AG04450 (cell line): Measurements from ENCODE around the gene RIPOR2. TPM values are rescaled to one million over a fixed set of nuclear protein-coding genes. Genes with fewer than 3 reads are reported as not detected.

ENCODE experiments used
- CTCF ChIA-PET: fragments of 300-600, 350-600 bp; formaldehyde crosslinking; extraction: SDS; loops from one replicate; lab custom pipeline; 2022; ENCODE audit warnings: antibody characterized with exemption, inconsistent platforms; lab: Charles Lee
- POLR2A ChIA-PET: fragments of 350-600 bp; formaldehyde crosslinking; extraction: SDS; loops from one replicate; lab custom pipeline; 2021; ENCODE audit warnings: antibody characterized with exemption, inconsistent platforms; lab: Yijun Ruan, JAX
- DNase-seq: peaks from one replicate; pipeline ENCODE4 v3.0.0-alpha.2; 2011; ENCODE audit warnings: low read depth, low spot score
- H3K27ac ChIP-seq: one replicate; pipeline ENCODE4 v1.5.1; 2012; ENCODE audit warnings: low read depth, low read length, control low read depth
- H3K27me3 ChIP-seq: one replicate; pipeline ENCODE4 v1.6.0; 2012; ENCODE audit warnings: low read length; ENCODE audit not compliant: control insufficient read depth, insufficient read depth
- H3K4me3 ChIP-seq: 2 replicates; pipeline ENCODE4 v1.5.1; 2011; ENCODE audit warnings: mild to moderate bottlenecking, low read depth, low read length, control low read depth
- H3K9me3 ChIP-seq: 2 replicates; pipeline ENCODE4 v1.5.1; 2012; ENCODE audit warnings: low read length; ENCODE audit not compliant: control insufficient read depth, insufficient read depth
- CTCF ChIP-seq: IDR thresholded peaks from 2 replicates; pipeline ENCODE4 v1.5.1; 2011; ENCODE audit warnings: low read depth, low read length, control low read depth, inconsistent platforms
- polyA plus RNA-seq: library from polyadenylated mRNA; depleted of rRNA; stranded (reverse); fragments of >200 nt; gene quantifications from 2 replicates; pipeline ENCODE4 v1.2.3, GENCODE V29; 2011

RIPOR2 gene
- polyA plus RNA-seq, 1 experiment, result 7.3 TPM

GRCh38 chr6:24807584-24807983, 128.2 kb downstream of the RIPOR2 start:
- POLR2A ChIA-PET, result no interaction called here
- DNase-seq, result no peak

DNA sequence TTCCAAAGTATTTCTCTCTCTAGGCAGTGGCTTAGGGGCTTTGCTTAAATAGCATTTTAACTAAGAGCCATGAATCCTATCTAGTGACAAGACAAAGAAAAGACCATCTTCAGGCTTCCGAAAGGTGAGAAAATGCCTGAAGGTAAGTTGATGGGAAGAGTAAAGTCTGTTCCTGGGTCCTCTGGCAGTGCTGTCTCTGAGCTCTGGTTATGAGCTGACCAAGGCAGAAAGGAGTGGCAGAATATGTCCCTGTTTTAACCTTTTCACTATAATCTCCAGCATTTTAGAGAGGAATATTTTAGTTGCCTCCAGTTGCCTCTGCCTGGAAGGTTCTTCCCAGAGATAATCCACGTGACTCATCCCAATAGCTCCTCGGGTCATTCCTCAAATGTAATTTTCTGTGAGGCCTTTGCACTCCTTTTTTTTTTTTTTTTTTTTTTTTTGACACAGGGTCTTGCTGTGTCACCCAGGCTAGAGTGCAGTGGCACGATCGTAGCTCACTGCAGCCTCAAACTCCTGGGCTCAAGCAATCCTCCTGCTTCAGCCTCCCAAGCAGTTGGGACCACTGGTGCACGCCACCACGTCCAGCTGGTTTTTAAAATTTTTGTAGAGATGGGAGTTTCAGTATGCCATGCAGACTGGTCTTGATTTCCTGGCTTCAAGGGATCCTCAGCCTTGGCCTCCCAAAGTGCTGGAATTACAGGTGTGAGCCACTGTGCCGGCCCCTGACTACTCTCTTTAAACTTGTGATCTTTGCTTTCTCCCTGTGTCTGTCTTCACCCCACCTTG, 133.3 kb downstream of the RIPOR2 start:
- no peak overlapping the region for H3K27ac ChIP-seq
- CTCF ChIA-PET, result interaction anchor here (0.6 kb wide), 1 partner anchor 224 kb away, joined by 3 read pairs; no protein-coding TSS in a partner anchor
- no peak overlapping the region for H3K4me3 ChIP-seq
- POLR2A ChIA-PET, result interaction anchor here (0.6 kb wide), 2 partner anchors 179 to 259 kb away, joined by 6 read pairs; no protein-coding TSS in a partner anchor
- no peaks in the 10 kb centered on the region for H3K9me3 ChIP-seq
- no peak for DNase-seq
- TF ChIP-seq CTCF, result no peak
- no peaks in the 10 kb centered on the region for H3K27me3 ChIP-seq

More at GRCh38 chr6:24807584-24807983, 128.2 kb downstream of the RIPOR2 start:
- TF ChIP-seq CTCF, result no peak
- H3K4me3 ChIP-seq, result no peak overlapping the region
- CTCF ChIA-PET, result no interaction called here
- H3K9me3 ChIP-seq, result no peaks in the 10 kb centered on the region
- H3K27ac ChIP-seq, result no peak overlapping the region
- no peaks in the 10 kb centered on the region for H3K27me3 ChIP-seq

GRCh38 chr6:24799541-24799915, 136.2 kb downstream of the RIPOR2 start:
- ChIA-PET POLR2A (no interaction called here), CTCF (no interaction called here)
- H3K27ac ChIP-seq, result no peak overlapping the region
- H3K4me3 ChIP-seq, result no peak overlapping the region
- H3K9me3 ChIP-seq, result no peaks in the 10 kb centered on the region
- no peak for TF ChIP-seq CTCF
- H3K27me3 ChIP-seq, result no peaks in the 10 kb centered on the region
- no peak for DNase-seq

DNA sequence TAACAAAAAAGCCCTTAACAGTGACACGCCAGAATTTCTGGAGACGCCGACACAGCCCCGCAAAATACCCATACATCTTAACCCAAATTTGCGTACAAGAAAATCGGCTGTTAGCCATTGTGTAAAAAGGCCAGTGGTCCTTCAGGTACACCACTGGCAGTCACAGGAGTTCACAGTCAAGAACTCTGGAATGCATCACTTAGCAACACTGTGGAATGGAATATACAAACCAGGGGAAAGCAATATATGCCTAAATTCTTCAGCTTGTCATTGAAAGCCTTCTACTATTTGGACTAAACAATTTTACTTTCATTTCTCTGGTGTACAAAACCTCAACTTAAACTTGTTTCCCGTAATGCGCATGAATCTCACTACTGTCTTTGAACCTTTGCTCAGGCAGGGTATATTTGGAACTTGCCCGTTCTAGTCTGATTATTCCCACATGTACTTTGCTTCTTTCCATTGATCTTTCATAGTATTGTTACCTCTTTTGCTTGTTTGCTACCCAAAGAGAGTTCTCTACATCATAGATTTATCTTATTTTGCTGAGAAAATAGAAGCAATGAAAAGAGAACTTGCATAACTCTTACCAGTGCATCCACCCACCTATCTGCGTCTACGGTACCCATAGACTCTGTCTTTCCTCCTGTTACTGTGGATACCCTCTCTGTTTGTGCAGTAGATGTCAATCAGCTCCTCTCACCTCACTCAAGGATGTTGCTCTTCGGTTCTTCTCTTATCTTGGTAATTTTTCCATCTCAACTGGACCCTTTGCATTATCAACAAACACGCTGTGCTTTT, 136.8 kb downstream of the RIPOR2 start, which contains the start of gene ARMH2:
ARMH2 (minus strand) TSS at position 178 of the 801 bp plus-strand sequence; CDS start at position 118, 60 bp downstream.
- ChIA-PET CTCF (no interaction called here), POLR2A (no interaction called here)
- no peaks in the 10 kb centered on the region for H3K27me3 ChIP-seq
- no peaks in the 10 kb centered on the region for H3K9me3 ChIP-seq
- no peak for TF ChIP-seq CTCF
- H3K27ac ChIP-seq, result no peak within 1 kb of the TSS
- DNase-seq, result no peak
- H3K4me3 ChIP-seq, result no peak within 1 kb of the TSS
